GM19395 (cell line): ENCODE measurements around the gene FBXW5.

ENCODE experiments used
- ATAC-seq: cut with Tn5 transposase; IDR thresholded peaks from one replicate; pipeline ENCODE4 v1.9.1; 2021; ENCODE audit warnings: mild to moderate bottlenecking, moderate library complexity; ENCODE audit not compliant: unreplicated experiment

The FBXW5 gene

GRCh38 chr9:136949817-136950655, 5.5 kb upstream of the FBXW5 start:
- peak; percentile 86 for ATAC-seq

- no peak for ATAC-seq
Observed at GRCh38 chr9:136949239-136949816, 4.8 kb upstream of the FBXW5 start.

GRCh38 chr9:136947955-136948510, 3.5 kb upstream of the FBXW5 start:
- no peak for ATAC-seq

GRCh38 chr9:136947028-136947891, 2.7 kb upstream of the FBXW5 start:
- no peak for ATAC-seq

GRCh38 chr9:136946228-136947027, 1.9 kb upstream of the FBXW5 start:
- no peak for ATAC-seq

- no peak for ATAC-seq
Observed at GRCh38 chr9:136945333-136946227, 1.0 kb upstream of the FBXW5 start.

GRCh38 chr9:136944212-136944518, 373 bp downstream of the FBXW5 start:
- ATAC-seq, result peak; percentile 42

GRCh38 chr9:136943291-136944211, 987 bp downstream of the FBXW5 start:
- peak; percentile 28 for ATAC-seq

- ATAC-seq, result no peak
Observed at GRCh38 chr9:136942881-136943230, 1.7 kb downstream of the FBXW5 start.

- ATAC-seq, result no peak
Observed at GRCh38 chr9:136942112-136942880, 2.2 kb downstream of the FBXW5 start.

- ATAC-seq, result no peak
Observed at GRCh38 chr9:136941231-136942111, 3.1 kb downstream of the FBXW5 start.

GRCh38 chr9:136940526-136941230, 3.9 kb downstream of the FBXW5 start:
- ATAC-seq, result no peak

GRCh38 chr9:136939996-136940525, 4.5 kb downstream of the FBXW5 start:
- no peak for ATAC-seq

GRCh38 chr9:136939431-136939995, 5.0 kb downstream of the FBXW5 start:
- ATAC-seq, result no peak

- no peak for ATAC-seq
Observed at GRCh38 chr9:136937186-136938001, 7.1 kb downstream of the FBXW5 start.
